HepG2 (cell line): ENCODE results near the gene C13orf46.

Experiments
- ASH2L ChIP-seq: fragments of 300-600, 200-600 bp; sonication (generic); IDR thresholded peaks from 2 replicates; pipeline ENCODE4 v1.7.0; 2017; ENCODE audit warnings: low read depth, mild to moderate bottlenecking, moderate library complexity, mixed read lengths, low read length; ENCODE audit not compliant: insufficient read length
- BCLAF1 ChIP-seq: fragments of 450-650 bp; IDR thresholded peaks from 2 replicates; pipeline ENCODE4 v1.6.1; 2017; ENCODE audit warnings: mild to moderate bottlenecking
- CBFB ChIP-seq: sonication (generic); formaldehyde crosslinking; IDR thresholded peaks from 2 replicates; pipeline ENCODE4 v1.4.0; 2020; ENCODE audit warnings: missing genetic modification reagents
- CTCF ChIP-seq: sonication (generic); formaldehyde crosslinking; IDR thresholded peaks from 2 replicates; pipeline ENCODE4 v1.5.0; 2020; ENCODE audit warnings: mild to moderate bottlenecking, missing genetic modification reagents, moderate library complexity
- FOXO4 ChIP-seq: sonication (generic); formaldehyde crosslinking; conservative IDR thresholded peaks from 2 replicates; pipeline ENCODE4 v1.8.1; 2023; ENCODE audit warnings: missing genetic modification reagents
- GLI4 ChIP-seq: sonication (generic); formaldehyde crosslinking; IDR thresholded peaks from 2 replicates; pipeline ENCODE4 v1.5.1; 2020; ENCODE audit warnings: missing genetic modification reagents, mild to moderate bottlenecking, moderate library complexity, borderline replicate concordance
- HIVEP1 ChIP-seq: sonication (generic); formaldehyde crosslinking; IDR thresholded peaks from 2 replicates; pipeline ENCODE4 v1.4.0; 2020; ENCODE audit warnings: mild to moderate bottlenecking, missing genetic modification reagents
- HNF4A ChIP-seq: sonication (generic); formaldehyde crosslinking; IDR thresholded peaks from 2 replicates; pipeline ENCODE4 v1.4.0; 2020; ENCODE audit warnings: missing genetic modification reagents
- NFYB ChIP-seq: sonication (generic); formaldehyde crosslinking; IDR thresholded peaks from 2 replicates; pipeline ENCODE4 v1.4.0; 2020; ENCODE audit warnings: missing genetic modification reagents
- POLR2A ChIP-seq, 2 experiments: IDR thresholded peaks; 2 replicates each; pipeline ENCODE4 v1.6.1; 2011; ENCODE audit warnings: low read depth in 2 of 2, low read length in 2 of 2, mild to moderate bottlenecking in 1 of 2, moderate library complexity in 1 of 2; ENCODE audit not compliant: insufficient read depth in 1 of 2
- POLR2AphosphoS5 ChIP-seq: IDR thresholded peaks from 2 replicates; pipeline ENCODE4 v1.6.1; 2012; ENCODE audit warnings: low read depth, low read length
- TP53 ChIP-seq: sonication (generic); formaldehyde crosslinking; conservative IDR thresholded peaks from 2 replicates; pipeline ENCODE4 v1.4.0; 2020; ENCODE audit warnings: missing genetic modification reagents
- ZBTB42 ChIP-seq: sonication (generic); formaldehyde crosslinking; IDR thresholded peaks from 2 replicates; pipeline ENCODE4 v1.5.0; 2020; ENCODE audit warnings: mild to moderate bottlenecking, missing genetic modification reagents
- ZNF773 ChIP-seq: sonication (generic); formaldehyde crosslinking; IDR thresholded peaks from 2 replicates; pipeline ENCODE4 v1.4.0; 2020; ENCODE audit warnings: missing genetic modification reagents, borderline replicate concordance

- TF ChIP-seq NFYB (CRISPR knock-in tag) (no peak), ZBTB42 (CRISPR knock-in tag) (no peak), FOXO4 (no peak), CTCF (CRISPR knock-in tag) (no peak), ASH2L (no peak), HNF4A (no peak), POLR2AphosphoS5 (no peak), HIVEP1 (no peak), BCLAF1 (no peak), ZNF773 (no peak), TP53 (CRISPR knock-in tag) (no peak), POLR2A (IDR thresholded peaks at IDR 0.05; ENCODE audit: insufficient read depth in 1 of 2, low read depth in 2 of 2, low read length in 2 of 2) (no peak), GLI4 (CRISPR knock-in tag) (no peak), CBFB (CRISPR knock-in tag) (no peak)
These were observed 37.5 kb downstream of the C13orf46 start for GRCh38 chr13:113936166-113936965.
